K562 (cell line): ENCODE results near the gene PARD3. TPM values are rescaled to one million over a fixed set of nuclear protein-coding genes. Genes with fewer than 3 reads are reported as not detected.

Experiments used
- BACH1 ChIP-seq: fragments of 200-800 bp; sonication (Bioruptor generic); IDR thresholded peaks from 2 replicates; pipeline ENCODE4 v1.6.1; 2016; ENCODE audit warnings: missing genetic modification characterization, missing compliant biosample characterization
- MTA3 ChIP-seq: fragments of 450-650 bp; formaldehyde crosslinking; IDR thresholded peaks from 2 replicates; pipeline ENCODE4 v1.6.1; 2017; ENCODE audit warnings: mild to moderate bottlenecking, borderline replicate concordance
- SLC30A9 ChIP-seq: fragments of 250-450 bp; sonication (Bioruptor Pico); IDR thresholded peaks from 2 replicates; pipeline ENCODE4 v1.8.0; 2022; ENCODE audit warnings: mild to moderate bottlenecking, moderate library complexity
- STAT5B ChIP-seq: fragments of 250-450 bp; sonication (Bioruptor Pico); IDR thresholded peaks from 2 replicates; pipeline ENCODE4 v1.8.0; 2021; ENCODE audit warnings: mild to moderate bottlenecking, inconsistent platforms
- ZNF696 ChIP-seq: fragments of 250-450 bp; sonication (Bioruptor Pico); conservative IDR thresholded peaks from 2 replicates; pipeline ENCODE4 v1.4.0; 2020; ENCODE audit warnings: mild to moderate bottlenecking, moderate library complexity
- polyA plus RNA-seq, 8 experiments: library from polyadenylated mRNA; depleted of rRNA in 4 of 8; stranded (reverse) in 5 of 8; unstranded in 3 of 8; fragments of >200 nt; fragmentation: Nextera tagmentation in 2 of 8; fragmentation: Illumina TruSeq in 1 of 8; extraction: Ambion mirVana in 2 of 8; extraction: Trizol in 1 of 8; gene quantifications; 2 replicates each; pipeline versions ENCODE4 v1.2.1 to v1.2.3, GENCODE V29; 2011 to 2014; ENCODE audit warnings: inconsistent platforms in 1 of 8, missing spikeins in 1 of 8
- total RNA-seq, 7 experiments: library from RNA; depleted of rRNA in 6 of 7; stranded (reverse); fragments of >200 nt in 6 of 7; fragmentation: Illumina TruSeq in 2 of 7; extraction: Trizol in 2 of 7; gene quantifications; 2 replicates each; pipeline versions ENCODE4 v1.2.1 to v1.2.3, GENCODE V29; 2011 to 2021; ENCODE audit warnings: low replicate concordance in 1 of 7
- TF ChIP-seq, protein P1 (sequence below): fragments of 450-650 bp; IDR thresholded peaks from 2 replicates; pipeline ENCODE4 v1.7.1; 2018; ENCODE audit warnings: mild to moderate bottlenecking, low read depth; ENCODE audit not compliant: partially characterized antibody
- TF ChIP-seq, protein P2 (sequence below): sonication (generic); formaldehyde crosslinking; IDR thresholded peaks from 2 replicates; pipeline ENCODE4 v1.8.1; 2023; ENCODE audit warnings: mild to moderate bottlenecking, missing genetic modification reagents

The PARD3 gene
- total and polyA plus RNA-seq, 9 of the 15 experiments (the other 6 are each of a cell fraction or from before 2014, with no cell fraction given): 2.7 to 11.7 (median 7.7) TPM

DNA sequence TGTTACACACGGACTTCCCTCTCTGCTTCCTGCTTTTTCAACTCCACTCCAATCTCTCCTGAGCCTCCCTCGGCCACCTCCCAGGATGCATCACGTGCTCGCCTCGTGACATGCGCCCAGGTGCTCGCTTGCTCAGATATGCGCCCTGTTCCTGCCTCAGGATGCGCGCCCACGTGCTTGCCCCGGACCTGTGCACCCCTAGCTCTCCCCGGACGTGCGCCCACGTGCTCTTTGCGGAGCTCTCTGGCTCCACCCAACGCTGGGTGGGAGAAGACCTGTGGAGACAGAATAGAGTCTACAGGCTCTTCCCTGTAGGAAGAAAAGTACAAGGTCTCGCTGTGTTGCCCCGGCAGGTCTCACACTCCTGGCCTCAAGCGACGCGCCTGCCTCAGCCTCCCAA lies 23.1 kb downstream of the PARD3 start (continued):
- TF ChIP-seq, protein P1, sequence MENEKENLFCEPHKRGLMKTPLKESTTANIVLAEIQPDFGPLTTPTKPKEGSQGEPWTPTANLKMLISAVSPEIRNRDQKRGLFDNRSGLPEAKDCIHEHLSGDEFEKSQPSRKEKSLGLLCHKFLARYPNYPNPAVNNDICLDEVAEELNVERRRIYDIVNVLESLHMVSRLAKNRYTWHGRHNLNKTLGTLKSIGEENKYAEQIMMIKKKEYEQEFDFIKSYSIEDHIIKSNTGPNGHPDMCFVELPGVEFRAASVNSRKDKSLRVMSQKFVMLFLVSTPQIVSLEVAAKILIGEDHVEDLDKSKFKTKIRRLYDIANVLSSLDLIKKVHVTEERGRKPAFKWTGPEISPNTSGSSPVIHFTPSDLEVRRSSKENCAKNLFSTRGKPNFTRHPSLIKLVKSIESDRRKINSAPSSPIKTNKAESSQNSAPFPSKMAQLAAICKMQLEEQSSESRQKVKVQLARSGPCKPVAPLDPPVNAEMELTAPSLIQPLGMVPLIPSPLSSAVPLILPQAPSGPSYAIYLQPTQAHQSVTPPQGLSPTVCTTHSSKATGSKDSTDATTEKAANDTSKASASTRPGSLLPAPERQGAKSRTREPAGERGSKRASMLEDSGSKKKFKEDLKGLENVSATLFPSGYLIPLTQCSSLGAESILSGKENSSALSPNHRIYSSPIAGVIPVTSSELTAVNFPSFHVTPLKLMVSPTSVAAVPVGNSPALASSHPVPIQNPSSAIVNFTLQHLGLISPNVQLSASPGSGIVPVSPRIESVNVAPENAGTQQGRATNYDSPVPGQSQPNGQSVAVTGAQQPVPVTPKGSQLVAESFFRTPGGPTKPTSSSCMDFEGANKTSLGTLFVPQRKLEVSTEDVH: no peak
- TF ChIP-seq STAT5B (CRISPR knock-in tag) (no peak), ZNF696 (CRISPR knock-in tag) (no peak), SLC30A9 (CRISPR knock-in tag) (no peak), MTA3 (no peak), BACH1 (tag) (no peak)
- TF ChIP-seq, protein P2, sequence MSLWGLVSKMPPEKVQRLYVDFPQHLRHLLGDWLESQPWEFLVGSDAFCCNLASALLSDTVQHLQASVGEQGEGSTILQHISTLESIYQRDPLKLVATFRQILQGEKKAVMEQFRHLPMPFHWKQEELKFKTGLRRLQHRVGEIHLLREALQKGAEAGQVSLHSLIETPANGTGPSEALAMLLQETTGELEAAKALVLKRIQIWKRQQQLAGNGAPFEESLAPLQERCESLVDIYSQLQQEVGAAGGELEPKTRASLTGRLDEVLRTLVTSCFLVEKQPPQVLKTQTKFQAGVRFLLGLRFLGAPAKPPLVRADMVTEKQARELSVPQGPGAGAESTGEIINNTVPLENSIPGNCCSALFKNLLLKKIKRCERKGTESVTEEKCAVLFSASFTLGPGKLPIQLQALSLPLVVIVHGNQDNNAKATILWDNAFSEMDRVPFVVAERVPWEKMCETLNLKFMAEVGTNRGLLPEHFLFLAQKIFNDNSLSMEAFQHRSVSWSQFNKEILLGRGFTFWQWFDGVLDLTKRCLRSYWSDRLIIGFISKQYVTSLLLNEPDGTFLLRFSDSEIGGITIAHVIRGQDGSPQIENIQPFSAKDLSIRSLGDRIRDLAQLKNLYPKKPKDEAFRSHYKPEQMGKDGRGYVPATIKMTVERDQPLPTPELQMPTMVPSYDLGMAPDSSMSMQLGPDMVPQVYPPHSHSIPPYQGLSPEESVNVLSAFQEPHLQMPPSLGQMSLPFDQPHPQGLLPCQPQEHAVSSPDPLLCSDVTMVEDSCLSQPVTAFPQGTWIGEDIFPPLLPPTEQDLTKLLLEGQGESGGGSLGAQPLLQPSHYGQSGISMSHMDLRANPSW (CRISPR knock-in tag): no peak
